HG03571 (cell line): ENCODE results near the gene CTBP2.
"Not testable (repeated sequence)": the region's sequence is repeated elsewhere in the genome, so short reads cannot be mapped to it uniquely, and the experiment has no call there.

Experiments
- ATAC-seq: cut with Tn5 transposase; IDR thresholded peaks from one replicate; pipeline ENCODE4 v1.9.1; 2021; ENCODE audit not compliant: unreplicated experiment

Gene CTBP2

GRCh38 chr10:125186431-125187170, 26.2 kb upstream of the CTBP2 start:
- no peak for ATAC-seq

GRCh38 chr10:125179107-125179506, 18.7 kb upstream of the CTBP2 start:
- ATAC-seq, result not testable (repeated sequence)

DNA sequence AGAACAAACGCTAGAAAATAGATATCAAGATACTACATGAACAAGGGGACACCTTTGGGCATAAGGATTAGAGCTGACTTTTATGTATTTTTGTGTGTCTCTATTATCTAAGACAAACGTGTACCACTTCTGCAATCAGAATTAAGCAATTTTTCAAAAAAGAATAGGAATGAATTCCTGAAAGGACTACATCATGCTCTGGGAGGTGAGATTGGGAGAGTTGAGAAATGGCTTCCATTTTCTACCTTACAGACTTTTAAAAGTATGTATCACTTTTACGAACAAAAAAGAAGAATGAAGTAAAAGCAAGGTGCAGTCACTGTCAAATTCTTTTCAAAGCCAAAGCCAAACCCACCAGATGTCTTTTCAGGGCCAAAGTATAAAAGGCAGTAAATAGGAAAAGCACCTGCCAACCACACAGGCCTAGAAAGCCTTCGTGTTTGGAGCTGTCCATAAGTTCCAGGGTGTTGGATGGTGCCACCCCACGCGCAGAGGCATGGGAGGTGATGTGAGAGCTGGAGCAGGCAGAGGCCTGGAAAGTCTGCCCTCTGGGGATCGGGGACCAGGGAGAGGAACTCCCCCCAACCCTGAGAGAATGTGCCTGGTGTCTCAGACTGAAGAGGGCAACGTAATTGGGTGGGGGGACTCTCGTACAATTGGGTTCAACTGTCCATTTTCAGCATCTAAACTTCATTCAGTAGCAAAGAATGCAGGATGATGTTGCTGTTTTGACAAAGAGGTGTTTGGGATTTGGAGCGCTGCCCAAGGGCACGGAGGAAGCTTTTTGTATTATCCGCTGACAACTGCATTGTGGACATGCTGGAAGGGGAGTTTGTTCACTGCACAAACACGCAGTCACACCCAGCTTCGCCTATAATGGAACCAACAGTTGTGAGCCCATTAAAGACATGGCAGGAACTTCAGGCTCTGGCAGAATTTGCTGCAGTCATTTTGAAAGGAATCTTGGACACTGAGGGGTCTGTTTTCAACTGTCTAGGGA, 17.6 kb upstream of the CTBP2 start:
- no peak for ATAC-seq

GRCh38 chr10:125175807-125176206, 15.4 kb upstream of the CTBP2 start:
- ATAC-seq, result no peak

DNA sequence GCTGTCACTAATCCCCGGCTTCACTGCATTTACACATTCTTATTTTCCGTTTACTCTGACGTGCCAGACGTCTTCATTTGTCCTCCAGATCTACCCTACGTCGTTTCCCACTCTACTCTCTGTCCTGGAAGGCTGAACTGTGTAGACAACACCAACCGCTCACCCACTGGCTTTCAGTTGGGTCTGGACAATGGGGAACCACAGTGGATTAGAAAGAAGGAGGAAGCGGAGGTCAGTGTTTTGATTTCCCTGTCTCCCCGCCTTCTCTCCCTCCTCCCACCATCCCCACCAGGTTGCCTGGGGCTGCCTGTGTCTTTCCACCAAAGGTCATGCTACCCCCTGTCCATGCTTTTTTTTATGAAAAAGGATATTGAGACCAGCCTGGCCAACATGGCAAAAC, 14.0 kb upstream of the CTBP2 start:
- no peak for ATAC-seq

GRCh38 chr10:125172694-125173093, 12.3 kb upstream of the CTBP2 start:
- ATAC-seq, result no peak

DNA sequence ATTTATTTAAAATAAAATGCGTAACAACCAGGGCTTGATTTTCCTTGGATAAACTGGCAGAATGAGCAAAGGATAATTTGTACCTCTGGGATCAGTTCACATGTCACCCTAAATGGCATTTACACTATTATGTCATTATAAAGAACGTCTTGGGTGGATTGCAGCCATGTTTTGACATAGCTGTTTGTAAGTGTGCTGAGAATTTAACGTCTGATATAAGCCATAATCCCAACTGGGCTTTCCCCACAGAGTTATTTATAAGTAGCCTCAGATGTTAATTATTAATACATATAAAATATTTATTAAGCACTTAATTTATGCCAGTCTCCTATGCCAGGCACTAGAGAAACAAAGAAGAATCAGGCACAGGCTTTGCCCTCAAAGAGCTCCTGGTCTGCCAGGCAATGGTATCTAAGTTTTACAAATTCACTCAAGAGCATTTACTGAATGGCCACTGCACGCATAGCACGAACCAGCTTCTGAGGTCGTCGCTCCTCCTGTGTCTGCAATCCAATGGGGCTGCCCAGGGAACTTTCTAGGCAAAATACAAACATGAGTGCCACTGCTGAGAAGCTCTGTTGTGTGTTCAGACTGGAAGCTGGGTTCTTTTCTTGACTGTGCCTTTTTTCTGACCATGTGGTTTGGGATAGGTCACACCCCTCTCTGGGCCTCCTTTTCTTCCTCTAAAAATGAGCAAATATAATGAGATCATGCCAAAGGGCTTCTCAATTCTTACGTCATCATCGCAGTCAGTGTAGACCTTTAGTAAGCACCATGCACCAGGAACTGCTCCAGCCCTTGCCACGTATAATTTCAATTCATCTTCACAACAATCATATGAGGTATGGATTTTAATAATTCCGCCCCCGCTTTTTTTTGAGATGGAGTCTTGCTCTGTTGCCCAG, 11.3 kb upstream of the CTBP2 start:
- no peak for ATAC-seq

- no peak for ATAC-seq
Observed at GRCh38 chr10:125169915-125170314, 9.6 kb upstream of the CTBP2 start.

DNA sequence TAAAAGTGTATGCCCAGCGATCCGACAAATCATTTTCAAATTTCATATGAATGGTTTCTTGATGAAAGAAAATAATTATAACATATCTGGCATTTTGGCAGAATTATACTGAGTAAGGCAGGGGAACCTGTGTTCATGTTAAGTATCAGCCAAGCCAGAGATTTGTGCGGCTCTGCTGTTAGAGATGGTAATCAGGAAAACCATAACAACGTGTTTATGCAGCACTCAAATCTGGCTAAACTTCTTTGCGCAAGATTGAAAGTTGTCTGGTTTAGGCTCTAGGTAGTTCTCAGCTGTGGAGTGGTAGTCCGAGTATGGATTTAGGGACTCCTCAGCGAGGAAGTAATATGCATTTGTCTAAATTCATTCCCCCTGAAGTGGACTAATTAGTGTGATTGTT, 8.9 kb upstream of the CTBP2 start:
- no peak for ATAC-seq

DNA sequence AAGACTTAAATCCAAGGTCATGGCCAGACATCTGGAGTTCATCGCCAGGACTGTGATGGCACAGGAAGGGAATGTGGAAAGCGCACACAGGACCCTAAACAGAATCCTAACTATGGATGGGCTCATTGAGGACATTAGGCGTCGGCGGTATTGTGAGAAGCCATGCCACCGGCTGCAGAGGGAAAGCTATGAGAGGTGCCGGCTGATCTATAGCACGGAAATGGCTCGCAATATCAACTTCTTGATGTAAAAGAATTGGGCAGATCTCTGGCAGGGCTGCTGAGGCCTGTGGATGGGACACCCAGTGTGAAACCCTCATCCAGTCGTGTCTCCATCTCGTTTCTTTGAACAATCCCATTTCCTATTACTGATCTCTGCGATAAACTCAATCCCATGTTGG, 6.3 kb upstream of the CTBP2 start:
- ATAC-seq, result no peak

DNA sequence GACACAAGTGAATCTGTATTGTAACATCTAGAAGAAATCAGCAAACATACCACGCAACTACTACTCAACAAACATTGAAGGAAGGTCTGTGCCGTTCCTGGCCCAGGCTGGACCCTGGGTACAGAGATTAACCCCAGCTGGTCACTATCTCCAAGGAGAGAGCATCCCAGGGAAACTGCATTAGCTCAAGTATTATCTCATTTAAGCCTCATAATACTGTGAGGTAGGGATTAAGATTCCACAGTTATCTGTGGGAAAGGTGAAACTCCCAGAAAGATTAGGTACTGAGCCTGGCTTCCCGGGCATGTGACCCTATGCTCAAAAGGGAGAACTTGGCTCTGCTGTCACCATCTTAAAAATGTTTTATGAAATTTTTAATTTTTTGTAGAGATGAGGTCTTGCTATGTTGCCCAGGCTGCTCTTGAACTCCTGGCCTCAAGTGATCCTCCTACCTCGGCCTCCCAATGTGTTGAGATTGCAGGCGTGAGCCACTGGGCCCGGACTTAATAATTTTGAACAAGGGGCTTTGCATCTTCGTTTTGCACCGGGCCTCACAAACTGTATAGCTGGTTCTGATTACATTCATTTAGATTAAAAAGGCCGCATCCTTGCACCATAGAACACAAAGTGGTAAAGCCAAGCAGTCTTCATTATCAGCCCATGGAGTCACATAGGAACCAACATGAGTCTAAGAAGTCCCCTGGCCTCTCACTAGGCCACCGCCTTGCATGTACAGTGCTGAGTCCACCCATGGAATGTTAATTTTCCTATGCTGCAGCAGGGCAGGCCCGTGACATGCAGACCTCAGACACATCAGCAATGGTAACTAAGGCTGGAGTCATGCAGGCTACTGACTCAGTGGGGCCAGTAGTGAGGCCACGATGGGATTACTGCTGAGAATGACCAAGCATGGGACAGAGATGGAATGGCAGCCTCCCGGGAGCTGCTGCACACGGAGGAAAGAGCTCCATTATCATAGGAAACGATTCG, 5.5 kb upstream of the CTBP2 start:
- ATAC-seq, result no peak

GRCh38 chr10:125164421-125164820, 4.1 kb upstream of the CTBP2 start:
- ATAC-seq, result no peak

DNA sequence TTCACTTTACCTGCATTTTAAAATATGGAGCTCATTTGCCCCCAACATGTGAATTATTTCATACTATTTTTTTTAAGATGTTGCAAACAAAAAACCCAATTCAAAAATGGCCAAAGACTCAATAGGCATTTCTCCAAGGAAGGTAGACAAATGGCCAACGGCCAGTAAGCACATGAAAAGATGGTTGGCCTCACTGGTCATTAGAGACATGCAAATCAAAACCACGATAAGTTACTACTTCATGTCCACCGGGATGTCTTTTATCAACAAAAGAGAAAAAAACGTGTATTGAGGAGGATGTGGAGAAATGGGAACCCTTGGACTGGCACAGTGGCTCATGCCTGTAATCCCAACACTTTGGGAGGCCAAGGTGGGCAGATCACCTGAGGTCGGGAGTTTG, 3.4 kb upstream of the CTBP2 start:
- no peak for ATAC-seq

DNA sequence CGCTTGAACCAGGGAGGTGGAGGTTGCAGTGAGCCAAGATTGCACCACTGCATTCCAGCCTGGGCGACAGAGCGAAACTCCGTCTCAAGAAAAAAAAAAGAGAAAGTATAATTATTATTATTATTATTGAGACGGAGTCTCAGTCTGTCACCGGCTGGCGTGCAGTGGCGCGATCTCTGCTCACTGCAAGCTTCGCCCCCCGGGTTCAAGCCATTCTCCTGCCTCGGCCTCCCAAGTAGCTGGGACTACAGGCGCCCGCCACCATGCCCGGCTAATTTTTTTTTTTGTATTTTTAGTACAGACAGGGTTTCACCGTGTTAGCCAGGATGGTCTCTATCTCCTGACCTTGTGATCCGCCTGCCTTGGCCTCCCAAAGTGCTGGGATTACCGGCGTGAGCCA, 2.9 kb upstream of the CTBP2 start:
- not testable (repeated sequence) for ATAC-seq

DNA sequence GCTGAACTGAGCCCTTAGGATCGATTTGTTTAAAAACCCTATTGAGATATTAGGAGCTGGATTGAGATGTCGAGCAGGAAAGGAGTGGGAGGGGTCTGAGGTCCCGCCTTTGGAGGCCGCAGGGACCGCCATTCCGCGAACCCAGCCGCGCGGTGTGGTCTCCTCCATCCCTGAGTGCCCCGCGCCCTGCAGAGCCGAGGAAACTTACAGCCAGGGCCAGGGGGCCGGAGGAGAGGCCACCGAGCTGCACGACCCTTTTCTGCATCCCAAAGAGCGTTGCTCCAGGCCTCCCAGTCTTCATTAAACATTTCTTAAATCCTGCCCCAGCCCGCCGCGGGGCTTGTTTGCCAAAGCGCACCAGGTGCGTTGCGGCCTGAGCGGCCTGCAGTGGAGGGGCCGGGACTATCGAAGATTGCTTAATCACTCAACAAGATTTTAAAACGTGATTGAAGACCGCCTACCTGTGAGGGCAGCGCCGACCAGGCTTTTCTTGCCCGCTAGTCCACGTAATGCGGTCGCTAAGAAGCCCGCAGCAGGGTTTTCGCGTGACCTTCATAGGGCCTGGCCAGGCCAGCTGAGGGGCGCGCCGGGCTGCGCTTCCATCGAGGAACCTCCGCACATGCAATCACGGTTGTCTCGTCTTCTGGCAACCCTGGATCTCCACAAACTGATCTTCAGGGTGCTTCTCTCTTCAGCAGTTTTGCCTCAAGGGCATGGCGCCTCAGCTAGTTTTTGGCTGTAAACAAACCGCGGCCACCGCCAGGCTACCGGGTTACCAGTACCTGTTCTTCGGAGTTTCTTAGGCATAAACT, 2.0 kb upstream of the CTBP2 start:
- no peak for ATAC-seq

DNA sequence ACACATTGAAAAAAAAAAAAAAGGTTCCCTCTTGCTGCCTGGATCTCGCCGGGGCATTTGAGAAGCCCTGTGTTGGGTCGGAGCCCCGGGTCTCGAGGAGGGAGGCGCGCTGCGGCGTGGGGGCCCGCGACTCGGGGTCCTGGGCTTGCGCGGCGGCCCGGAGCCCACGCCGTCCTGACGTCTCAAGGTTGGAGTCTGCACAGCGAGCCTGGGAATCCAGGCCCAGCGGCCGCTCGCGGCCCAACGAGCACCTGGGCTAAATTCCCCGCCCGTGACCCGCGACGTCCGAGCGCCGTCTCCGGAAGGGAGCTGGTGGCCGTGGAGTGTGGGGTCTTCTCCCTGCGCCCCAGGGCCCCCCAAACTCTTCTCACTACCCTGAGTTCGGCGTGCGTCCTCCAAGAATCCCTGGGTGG, 1.4 kb upstream of the CTBP2 start:
- ATAC-seq, result no peak

- no peak for ATAC-seq
Observed at GRCh38 chr10:125160856-125161706, 718 bp upstream of the CTBP2 start.

DNA sequence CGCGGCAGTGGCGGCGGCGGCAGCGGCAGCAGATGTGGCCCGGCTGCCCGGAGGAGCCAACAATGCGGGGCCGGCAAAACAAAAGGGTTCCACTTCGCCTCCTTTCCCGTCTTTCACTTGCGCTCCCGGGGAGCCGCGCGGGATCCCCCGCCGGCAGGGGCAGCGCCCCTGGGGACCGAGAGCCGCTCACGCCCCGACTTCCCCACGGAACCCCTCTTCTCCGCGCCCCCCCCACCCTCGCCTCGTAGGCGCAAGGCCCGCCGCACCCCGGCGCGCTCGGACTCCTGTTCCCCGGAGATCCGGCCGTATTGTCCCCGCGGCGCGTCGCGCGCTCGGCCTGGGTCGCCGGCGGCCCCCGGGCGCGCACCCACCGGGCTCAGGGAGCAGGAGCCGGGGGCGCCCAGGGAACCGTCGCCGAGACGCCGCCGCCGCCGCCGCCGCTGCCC, 854 bp downstream of the CTBP2 start:
- ATAC-seq, result no peak
